RPMI8226 (cell line): ENCODE results near the gene XRCC3.

Experiments
- DNase-seq: peaks from one replicate; pipeline ENCODE4 v3.0.0-alpha.2; 2015

XRCC3 gene

GRCh38 chr14:103690332-103690731, 24.9 kb downstream of the XRCC3 start:
- DNase-seq = no peak

GRCh38 chr14:103688906-103689902, 26.0 kb downstream of the XRCC3 start:
- no peak for DNase-seq

- DNase-seq = no peak
These were observed 26.8 kb downstream of the XRCC3 start for GRCh38 chr14:103688441-103688840.

- no peak for DNase-seq
These were observed 27.5 kb downstream of the XRCC3 start for GRCh38 chr14:103687712-103688111.

GRCh38 chr14:103686831-103687485, 28.3 kb downstream of the XRCC3 start:
- DNase-seq = no peak

- no peak for DNase-seq
These were observed 29.7 kb downstream of the XRCC3 start for GRCh38 chr14:103685276-103686211.

GRCh38 chr14:103684871-103685270, 30.4 kb downstream of the XRCC3 start:
- DNase-seq = no peak

GRCh38 chr14:103684471-103684870, 30.8 kb downstream of the XRCC3 start:
- DNase-seq = no peak

GRCh38 chr14:103683139-103683538, 32.1 kb downstream of the XRCC3 start:
- no peak for DNase-seq

- no peak for DNase-seq
These were observed 34.6 kb downstream of the XRCC3 start for GRCh38 chr14:103680491-103681231.

GRCh38 chr14:103679351-103679750, 35.9 kb downstream of the XRCC3 start:
- DNase-seq = peak; percentile 8

- no peak for DNase-seq
These were observed 38.2 kb downstream of the XRCC3 start for GRCh38 chr14:103676881-103677675.

GRCh38 chr14:103675957-103676356, 39.3 kb downstream of the XRCC3 start:
- DNase-seq = no peak

- DNase-seq = no peak
These were observed 43.3 kb downstream of the XRCC3 start for GRCh38 chr14:103671911-103672310.

GRCh38 chr14:103669370-103669769, 45.9 kb downstream of the XRCC3 start:
- no peak for DNase-seq

GRCh38 chr14:103668117-103668516, 47.1 kb downstream of the XRCC3 start:
- DNase-seq = no peak

- no peak for DNase-seq
These were observed 47.6 kb downstream of the XRCC3 start for GRCh38 chr14:103667671-103668070.

GRCh38 chr14:103663506-103663905, 51.7 kb downstream of the XRCC3 start:
- DNase-seq = no peak

GRCh38 chr14:103662591-103662990, 52.7 kb downstream of the XRCC3 start:
- no peak for DNase-seq

- no peak for DNase-seq
These were observed 53.2 kb downstream of the XRCC3 start for GRCh38 chr14:103662029-103662428.

GRCh38 chr14:103659631-103660030, 55.6 kb downstream of the XRCC3 start:
- DNase-seq = no peak
